ENCODE data around the gene LRRC18.

Gene LRRC18

GRCh38 chr10:48946332-48946731, 6.7 kb upstream of the LRRC18 start:
- no peak for TF ChIP-seq MAX (IDR thresholded peaks at IDR 0.05; ENCODE audit: low read depth, low read length)
- TF ChIP-seq CTCF (IDR thresholded peaks at IDR 0.05; ENCODE audit: low read depth, low read length) = no peak
- no peak for TF ChIP-seq POLR2A (IDR thresholded peaks at IDR 0.05; ENCODE audit: extremely low read depth, insufficient read length)
- TF ChIP-seq MYC (IDR thresholded peaks at IDR 0.05; ENCODE audit: low read depth, low read length) = no peak
- no peak for DNase-seq (ENCODE audit: low read depth)
- no peak overlapping the region for H3K4me3 ChIP-seq (ENCODE audit: low read depth, low read length)

- no peak overlapping the region for H3K4me3 ChIP-seq (ENCODE audit: low read depth, low read length)
- DNase-seq (ENCODE audit: low read depth) = no peak
- no peak for TF ChIP-seq CTCF (IDR thresholded peaks at IDR 0.05; ENCODE audit: low read depth, low read length)
- TF ChIP-seq MAX (IDR thresholded peaks at IDR 0.05; ENCODE audit: low read depth, low read length) = no peak
- TF ChIP-seq POLR2A (IDR thresholded peaks at IDR 0.05; ENCODE audit: extremely low read depth, insufficient read length) = no peak
- TF ChIP-seq MYC (IDR thresholded peaks at IDR 0.05; ENCODE audit: low read depth, low read length) = no peak
Observed at GRCh38 chr10:48945441-48946130, 5.9 kb upstream of the LRRC18 start.

GRCh38 chr10:48944171-48944570, 4.5 kb upstream of the LRRC18 start:
- TF ChIP-seq POLR2A (IDR thresholded peaks at IDR 0.05; ENCODE audit: extremely low read depth, insufficient read length) (no peak), CTCF (IDR thresholded peaks at IDR 0.05; ENCODE audit: low read depth, low read length) (no peak), MYC (IDR thresholded peaks at IDR 0.05; ENCODE audit: low read depth, low read length) (no peak), MAX (IDR thresholded peaks at IDR 0.05; ENCODE audit: low read depth, low read length) (no peak)
- no peak overlapping the region for H3K4me3 ChIP-seq (ENCODE audit: low read depth, low read length)
- no peak for DNase-seq (ENCODE audit: low read depth)

- TF ChIP-seq MAX (IDR thresholded peaks at IDR 0.05; ENCODE audit: low read depth, low read length) (no peak), CTCF (IDR thresholded peaks at IDR 0.05; ENCODE audit: low read depth, low read length) (no peak), MYC (IDR thresholded peaks at IDR 0.05; ENCODE audit: low read depth, low read length) (no peak), POLR2A (IDR thresholded peaks at IDR 0.05; ENCODE audit: extremely low read depth, insufficient read length) (no peak)
- H3K4me3 ChIP-seq (ENCODE audit: low read depth, low read length) = no peak overlapping the region
- DNase-seq (ENCODE audit: low read depth) = no peak
Observed at GRCh38 chr10:48943096-48943495, 3.5 kb upstream of the LRRC18 start.

- DNase-seq (ENCODE audit: low read depth) = no peak
- TF ChIP-seq MAX (IDR thresholded peaks at IDR 0.05; ENCODE audit: low read depth, low read length) (no peak), POLR2A (IDR thresholded peaks at IDR 0.05; ENCODE audit: extremely low read depth, insufficient read length) (no peak), MYC (IDR thresholded peaks at IDR 0.05; ENCODE audit: low read depth, low read length) (no peak), CTCF (IDR thresholded peaks at IDR 0.05; ENCODE audit: low read depth, low read length) (no peak)
- no peak overlapping the region for H3K4me3 ChIP-seq (ENCODE audit: low read depth, low read length)
Observed at GRCh38 chr10:48941427-48942075, 1.9 kb upstream of the LRRC18 start.

Data from NB4 (cell line).